Thoracic aorta (tissue), 2 donors: ENCODE measurements around the gene TES. TPM values are rescaled to one million over a fixed set of nuclear protein-coding genes. Genes with fewer than 3 reads are reported as not detected.

Source experiments
- ATAC-seq: fragments of 150-250 bp; one replicate; pipeline ENCODE4 v1.8.0; 2017; ENCODE audit warnings: low read depth; ENCODE audit not compliant: insufficient number of reproducible peaks, low FRiP score
- DNase-seq: peaks from one replicate; pipeline ENCODE4 v3.0.0-alpha.2; 2020; ENCODE audit warnings: low spot score
- H3K27ac ChIP-seq, 2 donors: fragments of 200-600 bp; sonication (generic); 1 replicate in 1 of 2; 2 replicates in 1 of 2; pipeline ENCODE4 v1.5.1; 2016; ENCODE audit warnings: mild to moderate bottlenecking in 2 of 2, moderate library complexity in 2 of 2
- H3K27me3 ChIP-seq: fragments of 200-600 bp; sonication (generic); replicated peaks from 2 replicates; pipeline ENCODE4 v1.6.0; 2016; ENCODE audit warnings: mild to moderate bottlenecking; ENCODE audit not compliant: insufficient read depth
- H3K36me3 ChIP-seq: fragments of 200-600 bp; sonication (generic); one replicate; pipeline ENCODE4 v1.5.1; 2016
- H3K4me1 ChIP-seq, 2 donors: fragments of 200-600 bp; sonication (generic); 1 replicate in 1 of 2; 2 replicates in 1 of 2; pipeline versions ENCODE4 v1.5.1 to v1.6.0; 2016; ENCODE audit warnings: low read depth in 2 of 2, mild to moderate bottlenecking in 1 of 2; ENCODE audit not compliant: control insufficient read depth in 1 of 2
- H3K4me3 ChIP-seq: fragments of 200-600 bp; sonication (generic); 2 replicates; pipeline ENCODE4 v1.5.1; 2016; ENCODE audit warnings: mild to moderate bottlenecking
- H3K9me3 ChIP-seq: fragments of 200-600 bp; sonication (generic); 2 replicates; pipeline ENCODE4 v1.5.1; 2016
- CTCF ChIP-seq: fragments of 200-600 bp; sonication (generic); IDR thresholded peaks from one replicate; pipeline ENCODE4 v1.5.1; 2019; ENCODE audit warnings: antibody characterized with exemption
- total RNA-seq, 2 donors: library from RNA; depleted of rRNA; stranded (reverse); fragments of >200 nt; gene quantifications; one replicate each; pipeline versions ENCODE4 v1.1.0 to v1.2.3, GENCODE V29; 2016

The TES gene
- total RNA-seq, 2 donors from 2014 or later, result 186 to 215 TPM

GRCh38 chr7:116185956-116186355 is 24.4 kb upstream of the TES start:
- Histone ChIP-seq H3K27me3 (no peaks in the 10 kb centered on the region), H3K9me3 (no peaks in the 10 kb centered on the region), H3K27ac (no peak overlapping the region), H3K4me1 (no peaks in the 10 kb centered on the region), H3K36me3 (no peaks in the 10 kb centered on the region), H3K4me3 (no peak overlapping the region)
- TF ChIP-seq CTCF, result no peak
- no peak for ATAC-seq
- no peak for DNase-seq

GRCh38 chr7:116187400-116187799 is 22.9 kb upstream of the TES start:
- Histone ChIP-seq H3K27me3 (no peaks in the 10 kb centered on the region), H3K27ac (no peak overlapping the region), H3K4me3 (no peak overlapping the region), H3K36me3 (no peaks in the 10 kb centered on the region), H3K4me1 (no peaks in the 10 kb centered on the region), H3K9me3 (no peaks in the 10 kb centered on the region)
- DNase-seq (no peak), ATAC-seq (no peak)
- no peak for TF ChIP-seq CTCF

GRCh38 chr7:116193329-116194087 is 16.8 kb upstream of the TES start:
- H3K4me3 ChIP-seq, result peak overlapping the region; percentile 21
- no peaks in the 10 kb centered on the region for H3K9me3 ChIP-seq
- TF ChIP-seq CTCF, result no peak
- H3K27ac ChIP-seq, result peak overlapping the region; percentile 55 to 60
- H3K36me3 ChIP-seq, result no peaks in the 10 kb centered on the region
- H3K27me3 ChIP-seq, result no peaks in the 10 kb centered on the region
- no peak for ATAC-seq
- H3K4me1 ChIP-seq, result peaks cover 2 to 16% of the 10 kb centered on the region in 2 donors
- DNase-seq, result no peak

- Histone ChIP-seq H3K27ac (peak overlapping the region; percentile 55 to 60), H3K27me3 (no peaks in the 10 kb centered on the region), H3K4me1 (peaks cover 2 to 16% of the 10 kb centered on the region in 2 donors), H3K36me3 (no peaks in the 10 kb centered on the region), H3K4me3 (peak overlapping the region; percentile 19), H3K9me3 (no peaks in the 10 kb centered on the region)
- DNase-seq, result no peak
- ATAC-seq, result no peak
- no peak for TF ChIP-seq CTCF
These were observed 16.2 kb upstream of the TES start for GRCh38 chr7:116194115-116194514.

DNA sequence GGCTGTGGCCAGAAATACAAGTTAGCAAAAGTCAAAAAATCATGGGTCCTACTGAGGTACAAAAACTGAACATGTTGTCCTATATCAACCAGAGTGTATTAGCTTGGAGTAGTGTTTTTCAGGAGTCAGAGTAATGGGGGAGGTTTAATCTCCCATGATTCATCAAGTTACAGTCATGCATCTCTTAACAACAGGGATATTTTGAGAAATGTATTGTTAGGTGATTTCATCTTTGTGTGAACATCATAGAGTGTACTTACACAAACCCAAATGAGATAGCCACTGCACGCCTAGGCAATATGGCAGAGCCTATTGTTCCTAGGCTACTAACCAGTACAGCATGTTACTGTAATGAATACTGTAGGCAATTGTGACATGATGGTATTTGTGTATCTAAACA is 14.9 kb upstream of the TES start:
- Histone ChIP-seq H3K27me3 (no peaks in the 10 kb centered on the region), H3K27ac (peak overlapping the region in 1 of 2 donors; percentile 55), H3K4me1 (peaks cover 2 to 16% of the 10 kb centered on the region in 2 donors), H3K9me3 (no peaks in the 10 kb centered on the region), H3K36me3 (no peaks in the 10 kb centered on the region), H3K4me3 (no peak overlapping the region)
- ATAC-seq (no peak), DNase-seq (no peak)
- TF ChIP-seq CTCF, result no peak
